Sigmoid colon (tissue), 4 donors: ENCODE data around the gene IMPA2.

Experiments used
- EP300 ChIP-seq, 4 donors: sonication (generic); formaldehyde crosslinking; IDR thresholded peaks; one replicate each; pipeline ENCODE4 v1.6.1; 2017; ENCODE audit warnings: antibody characterized with exemption in 4 of 4
- POLR2A ChIP-seq, 2 donors: fragments of 450-650 bp; IDR thresholded peaks; one replicate each; pipeline ENCODE4 v1.6.1; 2016; ENCODE audit warnings: antibody characterized with exemption in 2 of 2, mild to moderate bottlenecking in 2 of 2, moderate library complexity in 2 of 2
- POLR2AphosphoS5 ChIP-seq, 4 donors: sonication (generic); formaldehyde crosslinking; IDR thresholded peaks; one replicate each; pipeline ENCODE4 v1.6.1; 2017; ENCODE audit warnings: antibody characterized with exemption in 4 of 4
- TF ChIP-seq, protein P1 (sequence below), 4 experiments: fragments of 450-650 bp in 3 of 4; fragments of 200-600 bp in 1 of 4; IDR thresholded peaks; one replicate each; pipeline ENCODE4 v1.5.1; 2016 to 2019; ENCODE audit warnings: antibody characterized with exemption in 4 of 4, mild to moderate bottlenecking in 3 of 4, moderate library complexity in 2 of 4

DNA sequence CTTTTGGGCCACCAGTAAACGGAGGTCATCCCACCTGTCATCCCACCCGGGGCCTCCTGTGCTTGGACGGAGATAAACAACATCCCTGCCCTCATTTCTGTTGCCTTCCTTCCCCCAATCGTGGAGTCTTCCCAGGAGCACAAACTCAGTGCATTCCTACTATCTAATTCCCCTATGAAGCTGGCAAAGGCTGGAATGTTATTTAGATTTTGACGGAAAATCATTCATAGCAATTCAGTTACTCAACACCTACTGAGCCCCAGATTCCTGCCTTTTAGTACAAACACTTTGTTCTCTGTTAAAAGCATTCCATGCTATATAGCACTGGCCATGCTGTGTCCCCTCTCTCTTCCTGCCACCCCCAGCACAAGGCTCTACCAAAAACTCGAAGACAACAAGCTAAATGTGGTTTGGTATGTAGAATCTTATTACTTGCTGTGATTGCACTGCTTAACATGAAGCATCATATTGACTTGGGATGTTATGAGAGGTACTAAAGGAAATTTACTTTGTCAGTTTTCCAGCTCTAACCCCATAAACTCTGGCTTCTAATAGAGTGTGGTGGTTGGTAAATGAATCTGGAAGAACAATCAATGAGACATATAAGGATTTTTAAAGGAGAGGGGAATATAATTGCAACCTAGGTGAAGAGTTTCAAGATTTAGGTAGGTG, 32.3 kb upstream of the IMPA2 start:
- TF ChIP-seq EP300 (IDR thresholded peaks at IDR 0.05) (no peak), POLR2A (IDR thresholded peaks at IDR 0.05) (no peak), POLR2AphosphoS5 (IDR thresholded peaks at IDR 0.05) (no peak)
- TF ChIP-seq, protein P1, sequence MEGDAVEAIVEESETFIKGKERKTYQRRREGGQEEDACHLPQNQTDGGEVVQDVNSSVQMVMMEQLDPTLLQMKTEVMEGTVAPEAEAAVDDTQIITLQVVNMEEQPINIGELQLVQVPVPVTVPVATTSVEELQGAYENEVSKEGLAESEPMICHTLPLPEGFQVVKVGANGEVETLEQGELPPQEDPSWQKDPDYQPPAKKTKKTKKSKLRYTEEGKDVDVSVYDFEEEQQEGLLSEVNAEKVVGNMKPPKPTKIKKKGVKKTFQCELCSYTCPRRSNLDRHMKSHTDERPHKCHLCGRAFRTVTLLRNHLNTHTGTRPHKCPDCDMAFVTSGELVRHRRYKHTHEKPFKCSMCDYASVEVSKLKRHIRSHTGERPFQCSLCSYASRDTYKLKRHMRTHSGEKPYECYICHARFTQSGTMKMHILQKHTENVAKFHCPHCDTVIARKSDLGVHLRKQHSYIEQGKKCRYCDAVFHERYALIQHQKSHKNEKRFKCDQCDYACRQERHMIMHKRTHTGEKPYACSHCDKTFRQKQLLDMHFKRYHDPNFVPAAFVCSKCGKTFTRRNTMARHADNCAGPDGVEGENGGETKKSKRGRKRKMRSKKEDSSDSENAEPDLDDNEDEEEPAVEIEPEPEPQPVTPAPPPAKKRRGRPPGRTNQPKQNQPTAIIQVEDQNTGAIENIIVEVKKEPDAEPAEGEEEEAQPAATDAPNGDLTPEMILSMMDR (IDR thresholded peaks at IDR 0.05) = no peak
